K562 (cell line): ENCODE data around the gene AIF1. TPM values are rescaled to one million over a fixed set of nuclear protein-coding genes. Genes with fewer than 3 reads are reported as not detected.

Source experiments
- AFF4 ChIP-seq: sonication (generic); formaldehyde crosslinking; IDR thresholded peaks from 2 replicates; pipeline ENCODE4 v1.8.0; 2023; ENCODE audit warnings: mild to moderate bottlenecking, missing genetic modification reagents
- ARHGAP35 ChIP-seq: fragments of 450-650 bp; IDR thresholded peaks from 2 replicates; pipeline ENCODE4 v1.6.1; 2018; ENCODE audit not compliant: partially characterized antibody
- BCOR ChIP-seq: fragments of 450-650 bp; IDR thresholded peaks from 2 replicates; pipeline ENCODE4 v1.6.1; 2016
- BMI1 ChIP-seq: fragments of 150-350 bp; IDR thresholded peaks from 2 replicates; pipeline ENCODE4 v1.6.1; 2014; ENCODE audit warnings: low read length
- CCNT2 ChIP-seq: IDR thresholded peaks from 2 replicates; pipeline ENCODE4 v1.6.1; 2011; ENCODE audit warnings: borderline replicate concordance, low read depth, mild to moderate bottlenecking, moderate library complexity, mixed read lengths, low read length; ENCODE audit not compliant: insufficient read length; ENCODE audit errors: extremely low read depth
- CHD2 ChIP-seq: IDR thresholded peaks from 2 replicates; pipeline ENCODE4 v1.6.1; 2011; ENCODE audit warnings: low read depth, low read length
- ELF4 ChIP-seq: fragments of 450-650 bp; formaldehyde crosslinking; IDR thresholded peaks from 2 replicates; pipeline ENCODE4 v1.4.0; 2022; ENCODE audit warnings: missing genetic modification characterization
- HDGF ChIP-seq: fragments of 450-650 bp; IDR thresholded peaks from 2 replicates; pipeline ENCODE4 v1.6.1; 2016
- KDM5B ChIP-seq: fragments of 200-600 bp; sonication (generic); IDR thresholded peaks from 2 replicates; pipeline ENCODE4 v1.6.1; 2012; ENCODE audit warnings: low read depth, mild to moderate bottlenecking, moderate library complexity, low read length, control low read depth, inconsistent platforms; ENCODE audit not compliant: insufficient replicate concordance
- MAFG ChIP-seq: fragments of 450-650 bp; conservative IDR thresholded peaks from 2 replicates; pipeline ENCODE4 v1.6.1; 2016; ENCODE audit warnings: missing genetic modification characterization, missing compliant biosample characterization
- POLR2H ChIP-seq: IDR thresholded peaks from 2 replicates; pipeline ENCODE4 v1.6.1; 2016; ENCODE audit warnings: missing genetic modification characterization, low read depth, mild to moderate bottlenecking, control low read depth, missing compliant biosample characterization, moderate library complexity
- SAFB2 ChIP-seq: fragments of 200-400 bp; formaldehyde crosslinking; IDR thresholded peaks from 2 replicates; pipeline ENCODE4 v1.6.1; 2018; ENCODE audit warnings: borderline replicate concordance, low read length, low read depth, moderate library complexity; ENCODE audit not compliant: severe bottlenecking
- ZNF134 ChIP-seq: fragments of 250-450 bp; sonication (Bioruptor Pico); conservative IDR thresholded peaks from 2 replicates; pipeline ENCODE4 v1.4.0; 2020
- ZNF668 ChIP-seq: fragments of 250-450 bp; sonication (Bioruptor Pico); IDR thresholded peaks from 2 replicates; pipeline ENCODE4 v1.8.0; 2022; ENCODE audit warnings: mild to moderate bottlenecking, inconsistent platforms
- ZNF707 ChIP-seq: fragments of 250-450 bp; sonication (Bioruptor Pico); conservative IDR thresholded peaks from 2 replicates; pipeline ENCODE4 v1.8.0; 2022; ENCODE audit warnings: inconsistent platforms, mild to moderate bottlenecking, moderate library complexity
- polyA plus RNA-seq, 8 experiments: library from polyadenylated mRNA; depleted of rRNA in 4 of 8; stranded (reverse) in 5 of 8; unstranded in 3 of 8; fragments of >200 nt; fragmentation: Nextera tagmentation in 2 of 8; fragmentation: Illumina TruSeq in 1 of 8; extraction: Ambion mirVana in 2 of 8; extraction: Trizol in 1 of 8; gene quantifications; 2 replicates each; pipeline versions ENCODE4 v1.2.1 to v1.2.3, GENCODE V29; 2011 to 2014; ENCODE audit warnings: inconsistent platforms in 1 of 8, missing spikeins in 1 of 8
- total RNA-seq, 7 experiments: library from RNA; depleted of rRNA in 6 of 7; stranded (reverse); fragments of >200 nt in 6 of 7; fragmentation: Illumina TruSeq in 2 of 7; extraction: Trizol in 2 of 7; gene quantifications; 2 replicates each; pipeline versions ENCODE4 v1.2.1 to v1.2.3, GENCODE V29; 2011 to 2021; ENCODE audit warnings: low replicate concordance in 1 of 7
- TF ChIP-seq, protein P1 (sequence below), 2 experiments: IDR thresholded peaks in 1 of 2; conservative IDR thresholded peaks in 1 of 2; 2 replicates each; pipeline ENCODE4 v1.6.1; 2016; ENCODE audit warnings: low read depth in 2 of 2, mild to moderate bottlenecking in 1 of 2, missing compliant biosample characterization in 1 of 2, missing genetic modification characterization in 1 of 2, moderate library complexity in 1 of 2
- TF ChIP-seq, protein P2 (sequence below): fragments of 250-450 bp; sonication (Bioruptor Pico); IDR thresholded peaks from 2 replicates; pipeline ENCODE4 v1.8.0; 2022; ENCODE audit warnings: inconsistent platforms
- TF ChIP-seq, protein P3 (sequence below): fragments of 450-650 bp; formaldehyde crosslinking; IDR thresholded peaks from 2 replicates; pipeline ENCODE4 v1.4.0; 2020; ENCODE audit warnings: mild to moderate bottlenecking, moderate library complexity

Gene AIF1
- total and polyA plus RNA-seq, 9 of the 15 experiments (the other 6 are each of a cell fraction or from before 2014, with no cell fraction given) = 9.4 to 33.4 (median 19.4) TPM

DNA sequence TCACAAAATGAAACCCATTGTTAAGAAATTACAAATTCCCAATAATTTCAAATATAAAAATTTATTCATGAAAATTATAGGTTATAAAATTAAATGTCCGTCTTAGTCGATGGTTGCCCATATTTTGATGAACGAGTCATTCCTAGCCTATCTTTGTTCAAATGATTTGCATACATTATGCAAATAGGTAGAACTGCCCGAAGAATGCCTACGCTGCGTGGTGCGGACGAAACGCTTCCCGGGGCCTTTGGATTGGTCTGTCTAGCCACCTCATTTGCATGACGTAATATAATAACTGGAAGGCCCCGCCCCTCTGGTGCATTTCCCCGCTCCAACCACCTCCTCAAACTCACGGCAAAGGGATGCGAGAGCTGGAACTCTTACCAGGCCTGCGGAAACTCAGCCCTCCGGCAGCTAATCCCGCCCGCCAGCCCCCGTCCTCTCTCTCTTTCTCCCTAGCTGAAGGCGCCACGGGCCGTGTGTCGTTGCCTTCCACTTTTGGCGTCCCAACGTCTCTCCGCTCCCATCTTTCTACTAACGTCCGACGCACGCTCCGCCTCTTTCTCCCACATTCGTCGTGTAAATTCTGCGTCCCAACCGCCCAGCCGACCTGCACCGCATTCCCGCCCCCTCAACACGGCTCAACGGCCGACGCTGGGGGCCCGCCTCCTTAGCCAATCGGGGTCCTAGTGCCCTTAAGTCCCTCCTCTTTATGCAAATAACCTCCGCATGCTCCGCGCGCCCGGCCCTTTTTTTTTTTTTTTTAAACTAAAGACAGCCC lies 5.0 kb downstream of the AIF1 start (continued):
- TF ChIP-seq, protein P1, sequence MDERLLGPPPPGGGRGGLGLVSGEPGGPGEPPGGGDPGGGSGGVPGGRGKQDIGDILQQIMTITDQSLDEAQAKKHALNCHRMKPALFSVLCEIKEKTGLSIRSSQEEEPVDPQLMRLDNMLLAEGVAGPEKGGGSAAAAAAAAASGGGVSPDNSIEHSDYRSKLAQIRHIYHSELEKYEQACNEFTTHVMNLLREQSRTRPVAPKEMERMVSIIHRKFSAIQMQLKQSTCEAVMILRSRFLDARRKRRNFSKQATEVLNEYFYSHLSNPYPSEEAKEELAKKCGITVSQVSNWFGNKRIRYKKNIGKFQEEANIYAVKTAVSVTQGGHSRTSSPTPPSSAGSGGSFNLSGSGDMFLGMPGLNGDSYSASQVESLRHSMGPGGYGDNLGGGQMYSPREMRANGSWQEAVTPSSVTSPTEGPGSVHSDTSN (CRISPR knock-in tag; IDR thresholded peaks at IDR 0.05; ENCODE audit: low read depth) = no peak
- TF ChIP-seq, protein P1 (tag; conservative IDR thresholded peaks at IDR 0.05; ENCODE audit: low read depth) = no peak
- TF ChIP-seq HDGF (no peak), KDM5B (peak; percentile 70), CCNT2 (peak; percentile 71), ZNF668 (no peak), AFF4 (no peak), BCOR (peak; percentile 17; the same call in 1 of the 2 replicates), SAFB2 (no peak), ZNF707 (no peak; the same call in 1 of the 2 replicates), CHD2 (peak; percentile 61), MAFG (tag) (peak; percentile 20; the same call in 1 of the 2 replicates), POLR2H (tag) (peak; percentile 96), ZNF134 (CRISPR knock-in tag) (0 out of 2 replicates have a peak, but pooled peaks have one; percentile 27), ARHGAP35 (no peak), BMI1 (peak; percentile 27; the same call in 1 of the 2 replicates), ELF4 (CRISPR knock-in tag) (peak; percentile 96)
- TF ChIP-seq, protein P2, sequence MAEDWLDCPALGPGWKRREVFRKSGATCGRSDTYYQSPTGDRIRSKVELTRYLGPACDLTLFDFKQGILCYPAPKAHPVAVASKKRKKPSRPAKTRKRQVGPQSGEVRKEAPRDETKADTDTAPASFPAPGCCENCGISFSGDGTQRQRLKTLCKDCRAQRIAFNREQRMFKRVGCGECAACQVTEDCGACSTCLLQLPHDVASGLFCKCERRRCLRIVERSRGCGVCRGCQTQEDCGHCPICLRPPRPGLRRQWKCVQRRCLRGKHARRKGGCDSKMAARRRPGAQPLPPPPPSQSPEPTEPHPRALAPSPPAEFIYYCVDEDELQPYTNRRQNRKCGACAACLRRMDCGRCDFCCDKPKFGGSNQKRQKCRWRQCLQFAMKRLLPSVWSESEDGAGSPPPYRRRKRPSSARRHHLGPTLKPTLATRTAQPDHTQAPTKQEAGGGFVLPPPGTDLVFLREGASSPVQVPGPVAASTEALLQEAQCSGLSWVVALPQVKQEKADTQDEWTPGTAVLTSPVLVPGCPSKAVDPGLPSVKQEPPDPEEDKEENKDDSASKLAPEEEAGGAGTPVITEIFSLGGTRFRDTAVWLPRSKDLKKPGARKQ = no peak
- TF ChIP-seq, protein P3, sequence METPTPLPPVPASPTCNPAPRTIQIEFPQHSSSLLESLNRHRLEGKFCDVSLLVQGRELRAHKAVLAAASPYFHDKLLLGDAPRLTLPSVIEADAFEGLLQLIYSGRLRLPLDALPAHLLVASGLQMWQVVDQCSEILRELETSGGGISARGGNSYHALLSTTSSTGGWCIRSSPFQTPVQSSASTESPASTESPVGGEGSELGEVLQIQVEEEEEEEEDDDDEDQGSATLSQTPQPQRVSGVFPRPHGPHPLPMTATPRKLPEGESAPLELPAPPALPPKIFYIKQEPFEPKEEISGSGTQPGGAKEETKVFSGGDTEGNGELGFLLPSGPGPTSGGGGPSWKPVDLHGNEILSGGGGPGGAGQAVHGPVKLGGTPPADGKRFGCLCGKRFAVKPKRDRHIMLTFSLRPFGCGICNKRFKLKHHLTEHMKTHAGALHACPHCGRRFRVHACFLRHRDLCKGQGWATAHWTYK (CRISPR knock-in tag) = peak; percentile 90
